ENCODE measurements around the gene PTGFRN. TPM values are rescaled to one million over a fixed set of nuclear protein-coding genes. Genes with fewer than 3 reads are reported as not detected.

PTGFRN gene
- total and polyA plus RNA-seq, 2 of the 8 experiments (the other 6 are each of a cell fraction or from before 2014, with no cell fraction given) = 13.0 to 32.6 TPM

GRCh38 chr1:116873680-116874271, 35.9 kb upstream of the PTGFRN start:
- Histone ChIP-seq H2BK5ac (ENCODE audit: low read depth, low read length) (no peak overlapping the region), H2BK15ac (ENCODE audit: low read length) (no peak overlapping the region), H2BK12ac (ENCODE audit: low read depth, low read length) (0 out of 2 replicates have a peak overlapping the region, but pooled peaks have one; percentile 2), H3K4me1 (replicated peaks in 1 of 4; ENCODE audit: control insufficient read depth in 3 of 4, insufficient read depth in 4 of 4, low read length in 3 of 4) (peaks cover 2 to 14% (median 12%) of the 10 kb centered on the region in 4 experiments), H3K4ac (replicated peaks; ENCODE audit: insufficient read length, low read depth, low read length) (no peak overlapping the region), H2AFZ (ENCODE audit: low read length) (no peak overlapping the region), H4K91ac (replicated peaks; ENCODE audit: insufficient read length, low read length) (no peak overlapping the region), H3K14ac (ENCODE audit: insufficient read length) (no peak overlapping the region), H4K20me1 (replicated peaks in 1 of 2; ENCODE audit: control insufficient read depth in 1 of 2, insufficient read depth in 2 of 2, low read length in 2 of 2) (no peaks in the 10 kb centered on the region), H3K79me1 (ENCODE audit: low read depth, low read length) (no peaks in the 10 kb centered on the region), H4K8ac (ENCODE audit: extremely low read depth, insufficient read depth, low read length) (no peak overlapping the region), H4K5ac (ENCODE audit: insufficient read length, low read depth, low read length) (no peak overlapping the region), H3K79me2 (ENCODE audit: control insufficient read depth in 1 of 2, insufficient read depth in 2 of 2, low read length in 2 of 2) (no peaks in the 10 kb centered on the region), H3K27ac (ENCODE audit: low read depth, low read length) (no peak overlapping the region), H3K4me2 (ENCODE audit: insufficient read depth in 1 of 2, low read depth in 2 of 2, low read length in 2 of 2) (no peak overlapping the region), H3K56ac (replicated peaks; ENCODE audit: insufficient read length, low read depth, low read length) (no peak overlapping the region), H3K9me3 (ENCODE audit: insufficient read depth in 2 of 2, low read depth in 1 of 2, low read length in 1 of 2) (no peaks in the 10 kb centered on the region), H2AK5ac (ENCODE audit: low read depth, low read length) (no peak overlapping the region), H3K23ac (ENCODE audit: insufficient read length) (no peak overlapping the region), H3K4me3 (ENCODE audit: extremely low read depth in 1 of 4, insufficient read depth in 2 of 4, low read depth in 3 of 4, low read length in 4 of 4) (no peak overlapping the region), H3K23me2 (ENCODE audit: low read depth, low read length) (no peaks in the 10 kb centered on the region; the same call in 1 of the 2 replicates), H3K18ac (ENCODE audit: extremely low read depth, low read length) (no peak overlapping the region), H2BK120ac (replicated peaks; ENCODE audit: low read depth, low read length) (no peak overlapping the region), H3K27me3 (replicated peaks in 1 of 4; ENCODE audit: control insufficient read depth in 3 of 4, extremely low read depth in 1 of 4, insufficient read depth in 3 of 4, low read length in 3 of 4) (no peaks in the 10 kb centered on the region), H3K9ac (replicated peaks in 1 of 4; ENCODE audit: extremely low read depth in 1 of 4, low read depth in 3 of 4, low read length in 3 of 4) (no peak overlapping the region), H2BK20ac (ENCODE audit: low read length) (no peak overlapping the region), H3K36me3 (ENCODE audit: control insufficient read depth in 2 of 4, insufficient read depth in 4 of 4, low read length in 3 of 4) (no peaks in the 10 kb centered on the region)
- TF ChIP-seq SP1 (IDR thresholded peaks at IDR 0.05; ENCODE audit: low read depth, low read length) (no peak), SIRT6 (IDR thresholded peaks at IDR 0.05; ENCODE audit: low read length) (no peak), RNF2 (IDR thresholded peaks at IDR 0.05; ENCODE audit: borderline replicate concordance, low read depth, low read length, missing control alignments, poor library complexity, severe bottlenecking) (no peak)
- ChIA-PET POLR2A (ENCODE audit: partially characterized antibody) (no interaction called here), CTCF (ENCODE audit: partially characterized antibody) (interaction anchor here (0.6 to 1.2 kb wide), 4 partner anchors 8 to 180 kb away, joined by 3 to 10 read pairs (median 3); no protein-coding TSS in a partner anchor)
- WGBS, 2 experiments (ENCODE audit: extremely low coverage in 1 of 2, insufficient coverage in 1 of 2, insufficient read length in 1 of 2, insufficient replicate concordance in 2 of 2, low coverage in 1 of 2, low lambda C conversion rate in 2 of 2, missing lambda C conversion rate in 1 of 2) = 96% methylated on average over 6 of the region's 6 CpGs; no CpG with 5 or more reads in 1 of the 2 experiments
- FAIRE-seq = no peak
- DNase-seq (ENCODE audit: low read depth in 1 of 2, low spot score in 2 of 2) = no peak

All from H1 (cell line).